ENCODE measurements around the gene ATP6V0A4.

ATP6V0A4 gene

GRCh38 chr7:138773176-138773575 lies 24.8 kb downstream of the ATP6V0A4 start:
- Histone ChIP-seq H3K23ac (ENCODE audit: low read length) (no peak overlapping the region), H3K4me3 (ENCODE audit: low read length) (no peak overlapping the region), H2BK120ac (ENCODE audit: low read depth, low read length) (no peak overlapping the region), H3K4me2 (ENCODE audit: low read length) (no peak overlapping the region), H3K4ac (ENCODE audit: low read depth, low read length) (no peak overlapping the region), H2AK5ac (ENCODE audit: low read length) (no peak overlapping the region), H3K79me1 (ENCODE audit: low read length) (no peaks in the 10 kb centered on the region), H4K5ac (ENCODE audit: low read length) (no peak overlapping the region), H3K27me3 (ENCODE audit: insufficient read depth, low read length, poor library complexity) (no peaks in the 10 kb centered on the region), H4K8ac (ENCODE audit: low read depth, low read length) (no peak overlapping the region), H3K56ac (ENCODE audit: low read length) (no peak overlapping the region), H2BK5ac (ENCODE audit: low read length) (no peak overlapping the region), H3K18ac (ENCODE audit: low read length) (no peak overlapping the region), H3K27ac (ENCODE audit: low read depth, low read length) (no peak overlapping the region), H2BK15ac (replicated peaks; ENCODE audit: low read depth) (no peak overlapping the region), H3K4me1 (ENCODE audit: control insufficient read depth, low read depth, low read length) (no peaks in the 10 kb centered on the region), H3K9ac (ENCODE audit: low read length) (no peak overlapping the region), H3K36me3 (ENCODE audit: control insufficient read depth, insufficient read depth, low read length) (no peaks in the 10 kb centered on the region), H3K79me2 (ENCODE audit: control insufficient read depth, insufficient read depth, low read length) (no peaks in the 10 kb centered on the region)
- DNase-seq: no peak
- no CpG with 5 or more reads among the region's 9 CpGs for WGBS (ENCODE audit: extremely low coverage, insufficient coverage, low lambda C conversion rate)

- H2BK5ac ChIP-seq (ENCODE audit: low read length): no peak overlapping the region
- no peaks in the 10 kb centered on the region for H3K36me3 ChIP-seq (ENCODE audit: control insufficient read depth, insufficient read depth, low read length)
- no peak overlapping the region for H2BK15ac ChIP-seq (replicated peaks; ENCODE audit: low read depth)
- no peak overlapping the region for H3K4ac ChIP-seq (ENCODE audit: low read depth, low read length)
- H3K27ac ChIP-seq (ENCODE audit: low read depth, low read length): no peak overlapping the region
- no peak overlapping the region for H3K9ac ChIP-seq (ENCODE audit: low read length)
- no peak overlapping the region for H3K18ac ChIP-seq (ENCODE audit: low read length)
- H2AK5ac ChIP-seq (ENCODE audit: low read length): no peak overlapping the region
- no peak overlapping the region for H3K4me2 ChIP-seq (ENCODE audit: low read length)
- H3K56ac ChIP-seq (ENCODE audit: low read length): no peak overlapping the region
- WGBS (ENCODE audit: extremely low coverage, insufficient coverage, low lambda C conversion rate): no CpG with 5 or more reads among the region's 8 CpGs
- no peak overlapping the region for H3K23ac ChIP-seq (ENCODE audit: low read length)
- H3K4me3 ChIP-seq (ENCODE audit: low read length): no peak overlapping the region
- H4K5ac ChIP-seq (ENCODE audit: low read length): no peak overlapping the region
- no peak overlapping the region for H4K8ac ChIP-seq (ENCODE audit: low read depth, low read length)
- H3K4me1 ChIP-seq (ENCODE audit: control insufficient read depth, low read depth, low read length): no peaks in the 10 kb centered on the region
- H3K27me3 ChIP-seq (ENCODE audit: insufficient read depth, low read length, poor library complexity): no peaks in the 10 kb centered on the region
- no peak overlapping the region for H2BK120ac ChIP-seq (ENCODE audit: low read depth, low read length)
- DNase-seq: no peak
- no peaks in the 10 kb centered on the region for H3K79me2 ChIP-seq (ENCODE audit: control insufficient read depth, insufficient read depth, low read length)
- no peaks in the 10 kb centered on the region for H3K79me1 ChIP-seq (ENCODE audit: low read length)
Observed at GRCh38 chr7:138770904-138771303, 27.1 kb downstream of the ATP6V0A4 start.

DNA sequence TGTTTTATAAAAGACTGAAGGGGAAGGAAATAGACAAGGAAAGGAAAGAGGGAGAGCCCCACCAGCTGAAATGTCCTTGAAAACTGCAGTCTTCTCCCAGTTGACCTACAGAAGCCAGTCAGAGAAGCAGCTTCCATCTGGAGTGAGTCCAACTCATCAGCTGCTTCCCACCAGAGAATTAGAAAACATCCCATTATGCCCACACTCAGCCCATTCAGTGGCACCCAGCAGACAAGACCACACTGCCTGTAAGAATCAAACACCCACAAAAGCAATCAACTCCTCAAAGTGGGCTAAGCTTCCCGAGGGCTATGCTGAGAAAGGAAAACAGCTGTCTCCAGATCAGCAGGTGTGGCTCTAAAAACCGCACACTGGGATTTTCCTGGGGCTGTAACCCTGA lies 29.8 kb downstream of the ATP6V0A4 start:
- no peaks in the 10 kb centered on the region for H3K27me3 ChIP-seq (ENCODE audit: insufficient read depth, low read length, poor library complexity)
- no peaks in the 10 kb centered on the region for H3K79me1 ChIP-seq (ENCODE audit: low read length)
- WGBS (ENCODE audit: extremely low coverage, insufficient coverage, low lambda C conversion rate): no CpG with 5 or more reads among the region's 2 CpGs
- H3K4ac ChIP-seq (ENCODE audit: low read depth, low read length): no peak overlapping the region
- H3K36me3 ChIP-seq (ENCODE audit: control insufficient read depth, insufficient read depth, low read length): no peaks in the 10 kb centered on the region
- H2BK120ac ChIP-seq (ENCODE audit: low read depth, low read length): no peak overlapping the region
- no peaks in the 10 kb centered on the region for H3K79me2 ChIP-seq (ENCODE audit: control insufficient read depth, insufficient read depth, low read length)
- H4K5ac ChIP-seq (ENCODE audit: low read length): no peak overlapping the region
- H3K9ac ChIP-seq (ENCODE audit: low read length): no peak overlapping the region
- H2BK15ac ChIP-seq (replicated peaks; ENCODE audit: low read depth): no peak overlapping the region
- no peak overlapping the region for H2BK5ac ChIP-seq (ENCODE audit: low read length)
- H3K4me3 ChIP-seq (ENCODE audit: low read length): no peak overlapping the region
- no peak overlapping the region for H3K23ac ChIP-seq (ENCODE audit: low read length)
- H3K18ac ChIP-seq (ENCODE audit: low read length): no peak overlapping the region
- no peak overlapping the region for H3K4me2 ChIP-seq (ENCODE audit: low read length)
- H3K27ac ChIP-seq (ENCODE audit: low read depth, low read length): no peak overlapping the region
- H4K8ac ChIP-seq (ENCODE audit: low read depth, low read length): no peak overlapping the region
- no peaks in the 10 kb centered on the region for H3K4me1 ChIP-seq (ENCODE audit: control insufficient read depth, low read depth, low read length)
- no peak overlapping the region for H3K56ac ChIP-seq (ENCODE audit: low read length)
- no peak for DNase-seq
- H2AK5ac ChIP-seq (ENCODE audit: low read length): no peak overlapping the region

DNA sequence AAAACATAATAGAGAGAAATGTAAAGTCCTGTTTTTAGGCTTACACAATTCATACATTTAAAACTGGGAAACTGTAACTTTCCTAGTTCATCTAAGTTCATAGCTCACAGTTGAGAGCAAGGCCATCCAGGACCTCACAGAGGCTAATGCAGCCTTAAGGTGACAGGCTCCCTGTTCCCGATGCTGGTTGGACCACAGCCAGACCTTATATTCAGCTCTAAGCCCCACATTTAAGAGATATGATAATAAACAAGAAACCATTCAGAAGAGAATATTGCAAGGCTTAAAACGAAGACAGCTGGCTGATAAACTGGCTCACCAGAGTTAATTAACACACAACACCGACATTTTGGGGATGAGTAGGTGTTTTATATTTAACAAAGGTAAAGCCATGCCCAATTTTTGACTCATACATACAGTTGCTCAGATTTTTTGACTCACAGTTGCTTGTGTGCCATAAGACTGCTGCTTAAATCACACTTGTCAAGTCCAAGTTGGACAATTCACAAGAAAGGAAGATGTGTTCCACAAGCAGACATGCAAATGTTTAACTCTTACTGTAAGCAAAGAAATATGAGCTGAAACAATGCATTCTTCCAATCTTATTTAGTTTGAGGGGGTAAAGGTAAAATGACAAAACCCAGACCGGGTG lies 41.3 kb downstream of the ATP6V0A4 start:
- WGBS (ENCODE audit: extremely low coverage, insufficient coverage, low lambda C conversion rate): no CpG with 5 or more reads among the region's 4 CpGs
- Histone ChIP-seq H2AK5ac (ENCODE audit: low read length) (no peak overlapping the region), H4K5ac (ENCODE audit: low read length) (no peak overlapping the region), H3K36me3 (ENCODE audit: control insufficient read depth, insufficient read depth, low read length) (no peaks in the 10 kb centered on the region), H3K4me2 (ENCODE audit: low read length) (no peak overlapping the region), H4K8ac (ENCODE audit: low read depth, low read length) (no peak overlapping the region), H3K27ac (ENCODE audit: low read depth, low read length) (no peak overlapping the region), H2BK5ac (ENCODE audit: low read length) (no peak overlapping the region), H3K4ac (ENCODE audit: low read depth, low read length) (no peak overlapping the region), H3K18ac (ENCODE audit: low read length) (no peak overlapping the region), H2BK120ac (ENCODE audit: low read depth, low read length) (no peak overlapping the region), H3K56ac (ENCODE audit: low read length) (no peak overlapping the region), H2BK15ac (replicated peaks; ENCODE audit: low read depth) (no peak overlapping the region), H3K27me3 (ENCODE audit: insufficient read depth, low read length, poor library complexity) (no peaks in the 10 kb centered on the region), H3K4me1 (ENCODE audit: control insufficient read depth, low read depth, low read length) (peaks cover 5% of the 10 kb centered on the region), H3K9ac (ENCODE audit: low read length) (no peak overlapping the region), H3K23ac (ENCODE audit: low read length) (no peak overlapping the region), H3K79me2 (ENCODE audit: control insufficient read depth, insufficient read depth, low read length) (no peaks in the 10 kb centered on the region), H3K4me3 (ENCODE audit: low read length) (no peak overlapping the region), H3K79me1 (ENCODE audit: low read length) (no peaks in the 10 kb centered on the region)
- no peak for DNase-seq

GRCh38 chr7:138755842-138756590 lies 42.0 kb downstream of the ATP6V0A4 start:
- no peak overlapping the region for H4K5ac ChIP-seq (ENCODE audit: low read length)
- no peak overlapping the region for H2BK120ac ChIP-seq (ENCODE audit: low read depth, low read length)
- no peak overlapping the region for H4K8ac ChIP-seq (ENCODE audit: low read depth, low read length)
- H2BK5ac ChIP-seq (ENCODE audit: low read length): no peak overlapping the region
- no peaks in the 10 kb centered on the region for H3K79me1 ChIP-seq (ENCODE audit: low read length)
- no peak overlapping the region for H3K4me3 ChIP-seq (ENCODE audit: low read length)
- no peak for DNase-seq
- H3K56ac ChIP-seq (ENCODE audit: low read length): no peak overlapping the region
- H3K4ac ChIP-seq (ENCODE audit: low read depth, low read length): no peak overlapping the region
- no peak overlapping the region for H3K4me2 ChIP-seq (ENCODE audit: low read length)
- H3K36me3 ChIP-seq (ENCODE audit: control insufficient read depth, insufficient read depth, low read length): no peaks in the 10 kb centered on the region
- H3K27ac ChIP-seq (ENCODE audit: low read depth, low read length): no peak overlapping the region
- H3K79me2 ChIP-seq (ENCODE audit: control insufficient read depth, insufficient read depth, low read length): no peaks in the 10 kb centered on the region
- no CpG with 5 or more reads among the region's 4 CpGs for WGBS (ENCODE audit: extremely low coverage, insufficient coverage, low lambda C conversion rate)
- H2AK5ac ChIP-seq (ENCODE audit: low read length): no peak overlapping the region
- H2BK15ac ChIP-seq (replicated peaks; ENCODE audit: low read depth): no peak overlapping the region
- H3K4me1 ChIP-seq (ENCODE audit: control insufficient read depth, low read depth, low read length): peaks cover 5% of the 10 kb centered on the region
- no peaks in the 10 kb centered on the region for H3K27me3 ChIP-seq (ENCODE audit: insufficient read depth, low read length, poor library complexity)
- H3K9ac ChIP-seq (ENCODE audit: low read length): no peak overlapping the region
- H3K23ac ChIP-seq (ENCODE audit: low read length): no peak overlapping the region
- no peak overlapping the region for H3K18ac ChIP-seq (ENCODE audit: low read length)

Measured in mesendoderm (in vitro differentiated cells).